ENCODE results near the gene RNH1. TPM values are rescaled to one million over a fixed set of nuclear protein-coding genes. Genes with fewer than 3 reads are reported as not detected.
A peak's percentile ranks its signal among the peaks of the same experiment; 100 is the strongest.

RNH1 gene
- total RNA-seq, 6 experiments from 2014 or later = 223 to 272 (median 250) TPM

DNA sequence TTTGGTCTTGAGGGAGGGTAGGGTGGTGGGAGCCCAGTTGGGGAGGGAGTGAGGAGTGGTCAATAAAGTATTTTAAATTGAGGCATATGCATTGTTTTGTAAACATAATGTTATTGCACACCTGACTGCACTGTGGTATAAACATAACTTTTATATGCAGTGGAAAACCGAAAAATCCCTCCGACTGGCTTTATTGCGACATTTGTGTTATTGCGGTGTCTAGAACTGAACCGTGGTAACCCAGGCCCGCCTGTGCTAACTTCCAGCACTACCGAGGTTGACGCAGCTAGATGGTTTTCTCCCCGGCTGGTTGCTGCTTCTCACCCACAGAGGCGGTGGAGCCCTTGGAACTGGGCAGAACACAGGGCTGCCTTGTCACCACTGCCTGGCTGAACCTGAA lies 7.6 kb upstream of the RNH1 start:
- H3K27ac Mint-ChIP-seq = no peak overlapping the region
- no peak for DNase-seq
- TF ChIP-seq, protein P1, sequence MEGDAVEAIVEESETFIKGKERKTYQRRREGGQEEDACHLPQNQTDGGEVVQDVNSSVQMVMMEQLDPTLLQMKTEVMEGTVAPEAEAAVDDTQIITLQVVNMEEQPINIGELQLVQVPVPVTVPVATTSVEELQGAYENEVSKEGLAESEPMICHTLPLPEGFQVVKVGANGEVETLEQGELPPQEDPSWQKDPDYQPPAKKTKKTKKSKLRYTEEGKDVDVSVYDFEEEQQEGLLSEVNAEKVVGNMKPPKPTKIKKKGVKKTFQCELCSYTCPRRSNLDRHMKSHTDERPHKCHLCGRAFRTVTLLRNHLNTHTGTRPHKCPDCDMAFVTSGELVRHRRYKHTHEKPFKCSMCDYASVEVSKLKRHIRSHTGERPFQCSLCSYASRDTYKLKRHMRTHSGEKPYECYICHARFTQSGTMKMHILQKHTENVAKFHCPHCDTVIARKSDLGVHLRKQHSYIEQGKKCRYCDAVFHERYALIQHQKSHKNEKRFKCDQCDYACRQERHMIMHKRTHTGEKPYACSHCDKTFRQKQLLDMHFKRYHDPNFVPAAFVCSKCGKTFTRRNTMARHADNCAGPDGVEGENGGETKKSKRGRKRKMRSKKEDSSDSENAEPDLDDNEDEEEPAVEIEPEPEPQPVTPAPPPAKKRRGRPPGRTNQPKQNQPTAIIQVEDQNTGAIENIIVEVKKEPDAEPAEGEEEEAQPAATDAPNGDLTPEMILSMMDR (IDR thresholded peaks at IDR 0.05) = no peak
- peaks cover 18% of the 10 kb centered on the region for H3K9me3 Mint-ChIP-seq
- no peak overlapping the region for H3K4me3 Mint-ChIP-seq
- peaks cover 43% of the 10 kb centered on the region for H3K36me3 Mint-ChIP-seq (ENCODE audit: low read depth)
- H3K27me3 Mint-ChIP-seq (ENCODE audit: insufficient read depth) = no peaks in the 10 kb centered on the region; the same call in none of the 2 replicates
- H3K4me1 Mint-ChIP-seq (ENCODE audit: low read depth) = peaks cover 8% of the 10 kb centered on the region; the same call in 1 of the 2 replicates

- TF ChIP-seq, protein P1 (IDR thresholded peaks at IDR 0.05) = no peak
- Mint-ChIP-seq H3K27me3 (ENCODE audit: insufficient read depth) (no peaks in the 10 kb centered on the region; the same call in none of the 2 replicates), H3K27ac (no peak overlapping the region), H3K4me3 (no peak overlapping the region), H3K36me3 (ENCODE audit: low read depth) (peaks cover 43% of the 10 kb centered on the region), H3K9me3 (peaks cover 18% of the 10 kb centered on the region), H3K4me1 (ENCODE audit: low read depth) (peaks cover 6% of the 10 kb centered on the region)
- no peak for DNase-seq
Measured at GRCh38 chr11:512761-513595, 5.9 kb upstream of the RNH1 start.

- Mint-ChIP-seq H3K4me3 (no peak overlapping the region), H3K27me3 (ENCODE audit: insufficient read depth) (peaks cover 7% of the 10 kb centered on the region), H3K4me1 (ENCODE audit: low read depth) (peaks cover 21% of the 10 kb centered on the region), H3K9me3 (no peaks in the 10 kb centered on the region), H3K27ac (no peak overlapping the region), H3K36me3 (ENCODE audit: low read depth) (peaks cover 22% of the 10 kb centered on the region)
- TF ChIP-seq, protein P1 (IDR thresholded peaks at IDR 0.05) = no peak
- no peak for DNase-seq
Measured at GRCh38 chr11:508956-509355, 1.9 kb upstream of the RNH1 start.

DNA sequence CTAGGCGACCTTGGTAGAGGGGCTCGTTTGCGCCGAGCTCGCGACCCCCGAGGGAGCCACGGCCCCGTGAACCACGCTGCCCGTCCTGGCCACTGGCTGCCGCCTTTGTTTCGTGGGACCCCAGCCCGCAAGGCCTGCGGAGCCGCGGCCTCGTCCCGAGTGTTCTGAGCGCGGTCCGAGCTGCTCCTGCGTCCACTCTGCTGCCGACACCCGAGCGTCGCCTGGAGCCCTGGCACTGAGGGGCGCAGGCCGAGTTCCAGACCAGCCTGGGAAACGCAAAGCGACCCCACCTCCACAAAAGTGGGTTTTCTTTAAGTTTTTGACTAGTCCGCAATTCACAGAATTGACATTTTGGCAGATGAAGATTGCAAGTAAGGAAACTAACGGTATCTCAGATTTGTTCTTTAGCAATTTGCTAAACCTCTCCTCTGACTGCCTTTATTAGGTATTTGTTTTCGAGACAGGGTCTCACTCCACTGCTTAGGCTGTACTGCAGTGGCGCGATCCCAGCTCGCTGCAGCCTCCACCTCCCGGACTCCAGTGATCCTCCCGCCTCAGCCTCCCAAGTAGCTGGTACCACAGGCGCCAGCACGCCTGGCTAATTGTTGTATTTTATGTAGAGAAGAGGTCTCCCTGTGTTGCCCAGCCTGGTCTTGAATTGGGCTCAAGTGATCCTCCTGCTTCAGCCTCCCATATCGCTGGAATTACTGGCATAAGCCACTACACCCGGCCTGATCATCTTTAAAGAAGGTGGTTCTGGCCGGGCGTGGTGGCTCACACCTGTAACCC lies 879 bp upstream of the RNH1 start:
- Mint-ChIP-seq H3K4me3 (peak overlapping the region; percentile 96), H3K9me3 (no peaks in the 10 kb centered on the region), H3K27ac (peak overlapping the region; percentile 100), H3K36me3 (ENCODE audit: low read depth) (peaks cover 15% of the 10 kb centered on the region), H3K4me1 (ENCODE audit: low read depth) (peaks cover 30% of the 10 kb centered on the region), H3K27me3 (ENCODE audit: insufficient read depth) (peaks cover 9% of the 10 kb centered on the region)
- TF ChIP-seq, protein P1 (IDR thresholded peaks at IDR 0.05) = no peak
- DNase-seq = no peak

- TF ChIP-seq, protein P1 (IDR thresholded peaks at IDR 0.05) = peak; percentile 33
- H3K27ac Mint-ChIP-seq = peak overlapping the region; percentile 100
- H3K4me1 Mint-ChIP-seq (ENCODE audit: low read depth) = peaks cover 30% of the 10 kb centered on the region
- peaks cover 13% of the 10 kb centered on the region for H3K27me3 Mint-ChIP-seq (ENCODE audit: insufficient read depth)
- H3K9me3 Mint-ChIP-seq = no peaks in the 10 kb centered on the region
- H3K36me3 Mint-ChIP-seq (ENCODE audit: low read depth) = peaks cover 11% of the 10 kb centered on the region
- DNase-seq = peak; percentile 97
- H3K4me3 Mint-ChIP-seq = peak overlapping the region; percentile 96
Measured at GRCh38 chr11:506238-506994, 626 bp downstream of the RNH1 start.

Measured in HFFc6 (cell line).